Immature natural killer cell (primary cell): ENCODE measurements around the gene PWP1. TPM values are rescaled to one million over a fixed set of nuclear protein-coding genes. Genes with fewer than 3 reads are reported as not detected.
A peak's percentile ranks its signal among the peaks of the same experiment; 100 is the strongest.
"Not testable (repeated sequence)": the region's sequence is repeated elsewhere in the genome, so short reads cannot be mapped to it uniquely, and the experiment has no call there.

Experiments used
- DNase-seq, 3 donors: peaks; one replicate each; pipeline ENCODE4 v3.0.0; 2022; ENCODE audit warnings: mixed read lengths in 1 of 3
- H3K27ac Mint-ChIP-seq, 6 donors: one replicate each; pipeline ENCODE4 v1.8.0; 2020; ENCODE audit warnings: mixed read lengths in 6 of 6, mild to moderate bottlenecking in 5 of 6, inconsistent platforms in 4 of 6, moderate library complexity in 3 of 6
- H3K27me3 Mint-ChIP-seq, 3 donors: one replicate each; pipeline ENCODE4 v1.8.0; 2020 to 2021; ENCODE audit warnings: low read depth in 3 of 3, mild to moderate bottlenecking in 3 of 3, mixed read lengths in 3 of 3, moderate library complexity in 3 of 3, inconsistent platforms in 1 of 3
- H3K36me3 Mint-ChIP-seq, 3 donors: one replicate each; pipeline ENCODE4 v1.8.0; 2020; ENCODE audit warnings: mixed read lengths in 3 of 3, inconsistent platforms in 2 of 3, mild to moderate bottlenecking in 2 of 3
- H3K4me1 Mint-ChIP-seq, 2 donors: one replicate each; pipeline ENCODE4 v1.8.0; 2020; ENCODE audit warnings: inconsistent platforms in 2 of 2, mild to moderate bottlenecking in 2 of 2, mixed read lengths in 2 of 2, moderate library complexity in 1 of 2
- H3K4me3 Mint-ChIP-seq, 5 donors: one replicate each; pipeline ENCODE4 v1.8.0; 2020; ENCODE audit warnings: mild to moderate bottlenecking in 5 of 5, mixed read lengths in 5 of 5, inconsistent platforms in 3 of 5, moderate library complexity in 3 of 5
- H3K9me3 Mint-ChIP-seq, 6 donors: one replicate each; pipeline ENCODE4 v1.8.0; 2020; ENCODE audit warnings: mild to moderate bottlenecking in 6 of 6, mixed read lengths in 6 of 6, inconsistent platforms in 4 of 6, moderate library complexity in 3 of 6
- polyA plus RNA-seq, 3 donors: library from polyadenylated mRNA; unstranded; fragments of 300-500 nt; fragmentation: Illumina TruSeq; gene quantifications; one replicate each; pipeline ENCODE4 v1.2.3, GENCODE V29; 2021

Gene PWP1
- polyA plus RNA-seq, 3 donors from 2014 or later, result 65.3 to 90.6 (median 70.0) TPM

DNA sequence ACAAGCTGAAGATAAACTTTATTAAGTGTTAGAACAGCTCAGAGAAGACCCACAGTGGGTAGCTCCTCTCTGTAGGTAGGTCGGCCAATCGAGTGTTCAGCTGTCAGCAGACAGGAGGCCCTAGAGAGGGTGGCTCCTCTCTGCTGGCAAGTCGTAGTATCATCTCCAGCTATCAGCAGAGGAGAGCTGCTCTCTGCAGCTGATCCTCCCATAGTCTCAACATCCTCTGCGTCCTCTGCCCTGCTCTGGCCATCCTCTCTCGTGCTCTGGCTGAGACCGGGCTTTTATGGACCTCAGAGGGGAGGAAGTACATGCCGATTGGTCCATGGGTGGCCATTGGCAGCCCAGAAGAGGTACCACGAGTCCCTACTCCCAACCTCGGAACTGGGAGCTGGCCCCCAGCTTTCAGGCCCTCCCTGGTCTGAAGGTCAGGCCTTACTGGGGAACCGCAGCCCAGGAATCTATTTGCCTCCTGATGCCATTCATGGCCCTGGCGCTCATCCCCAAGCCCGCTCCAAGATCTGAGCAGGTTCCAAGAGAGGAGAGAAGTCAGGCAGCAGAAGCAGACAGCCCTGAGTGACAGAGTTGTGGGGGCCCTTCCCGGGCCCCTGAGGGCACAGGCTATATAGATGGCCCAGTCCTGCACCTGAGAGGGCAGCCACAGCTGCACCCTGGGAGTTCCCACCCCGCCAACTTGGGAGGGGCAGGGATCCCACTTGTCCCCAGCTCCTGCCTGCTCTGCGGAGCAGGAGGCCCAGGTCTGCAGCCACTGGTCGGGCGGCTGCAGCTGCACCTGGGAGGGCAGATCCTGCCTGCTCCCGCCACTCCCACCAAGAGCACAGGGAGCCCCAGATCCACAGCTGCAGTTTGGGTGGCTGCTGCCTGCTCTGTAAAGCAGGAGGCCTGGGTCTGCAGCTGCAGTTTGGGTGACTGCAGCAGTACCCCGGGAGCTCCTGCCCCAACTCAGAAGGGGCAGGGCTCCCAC, 3.5 kb upstream of the PWP1 start:
- no peaks in the 10 kb centered on the region for H3K9me3 Mint-ChIP-seq
- no peaks in the 10 kb centered on the region for H3K36me3 Mint-ChIP-seq
- peaks cover 27 to 29% of the 10 kb centered on the region in 2 donors for H3K4me1 Mint-ChIP-seq
- no peak overlapping the region for H3K4me3 Mint-ChIP-seq
- peaks cover 9 to 13% (median 12%) of the 10 kb centered on the region in 3 donors for H3K27me3 Mint-ChIP-seq
- no peak for DNase-seq
- no peak overlapping the region for H3K27ac Mint-ChIP-seq

DNA sequence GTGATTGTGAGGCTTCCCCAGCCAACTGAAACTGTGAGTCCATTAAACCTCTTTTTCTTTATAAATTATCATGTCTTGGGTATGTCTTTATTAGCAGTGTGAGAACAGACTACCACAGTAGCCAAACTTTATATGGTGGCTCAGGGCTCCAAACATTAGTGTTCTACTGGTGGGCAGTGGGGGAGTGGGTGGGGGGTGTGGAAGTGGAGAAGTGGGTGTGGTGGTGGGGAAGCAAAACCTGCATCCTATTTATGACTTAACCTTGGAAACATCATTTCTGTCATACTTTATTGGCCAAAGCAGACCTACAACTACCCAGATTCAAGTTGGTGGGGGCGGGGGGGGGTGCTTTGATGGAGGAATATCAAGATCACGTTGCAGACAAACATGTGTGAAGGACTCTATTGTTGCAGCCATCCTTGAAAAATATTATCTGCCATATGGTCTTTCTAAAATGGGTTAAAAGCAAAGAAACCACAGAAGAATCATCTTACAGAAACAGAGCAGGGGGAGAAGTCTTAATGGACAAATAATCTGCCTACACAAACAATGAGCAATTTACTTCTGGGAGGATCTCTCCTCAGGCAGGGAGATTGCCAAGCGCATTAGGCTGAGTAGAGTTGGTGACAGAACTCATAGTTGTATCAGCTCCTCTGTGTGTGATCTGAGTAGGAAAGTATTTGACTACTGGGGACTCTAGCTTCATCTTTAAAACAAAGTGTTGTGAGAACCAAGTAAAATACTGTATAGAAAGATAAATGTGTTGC, 1.4 kb upstream of the PWP1 start:
- Mint-ChIP-seq H3K27me3 (peaks cover 7 to 9% (median 8%) of the 10 kb centered on the region in 3 donors), H3K9me3 (no peaks in the 10 kb centered on the region), H3K36me3 (peaks cover 0 to 11% (median 8%) of the 10 kb centered on the region in 3 donors), H3K4me3 (peak overlapping the region; percentile 65 to 99 (median 97)), H3K4me1 (peaks cover 31 to 42% of the 10 kb centered on the region in 2 donors), H3K27ac (peak overlapping the region; percentile 94 to 98 (median 96))
- DNase-seq, result no peak

DNA sequence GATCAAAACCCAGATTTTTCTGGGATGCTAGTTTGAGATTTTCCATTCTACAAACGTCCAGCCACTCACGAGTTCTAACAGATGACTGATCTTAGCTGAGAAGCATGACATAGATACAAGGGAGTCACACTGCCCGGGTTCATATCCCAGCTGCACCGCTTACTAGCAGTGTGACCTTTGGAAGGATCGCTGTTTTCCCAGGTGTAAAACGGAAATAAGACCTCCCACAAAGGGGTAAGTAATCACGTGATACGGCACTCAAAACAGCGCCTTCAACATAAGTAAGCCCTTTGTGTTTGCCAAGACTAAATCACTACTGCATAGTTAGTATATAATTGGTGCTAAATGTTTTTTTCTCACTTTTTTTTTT, 624 bp upstream of the PWP1 start:
- Mint-ChIP-seq H3K9me3 (no peaks in the 10 kb centered on the region), H3K27ac (peak overlapping the region; percentile 94 to 98 (median 96)), H3K27me3 (peaks cover 6 to 8% (median 7%) of the 10 kb centered on the region in 3 donors), H3K36me3 (peaks cover 6 to 18% (median 13%) of the 10 kb centered on the region in 3 donors), H3K4me3 (peak overlapping the region; percentile 95 to 99 (median 98)), H3K4me1 (peaks cover 31 to 42% of the 10 kb centered on the region in 2 donors)
- DNase-seq, result peak in 1 of 3 donors; percentile 15

DNA sequence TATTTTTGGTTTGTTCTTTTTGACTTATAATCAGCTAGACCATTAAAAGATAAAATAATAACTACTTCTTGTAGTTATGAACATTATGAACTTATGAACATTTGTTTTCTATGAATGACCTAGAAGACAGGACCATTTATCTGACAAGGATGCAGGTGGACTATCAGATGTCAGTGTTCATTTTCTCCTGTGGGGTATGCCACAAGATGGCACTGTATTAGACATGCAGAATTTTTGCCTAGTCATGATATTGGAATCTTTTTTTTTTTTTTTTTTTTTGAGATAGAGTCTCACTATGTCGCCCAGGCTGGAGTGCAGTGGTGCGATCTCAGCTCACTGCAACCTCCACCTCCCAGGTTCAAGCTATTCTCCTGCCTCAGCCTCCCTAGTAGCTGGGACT, 10.2 kb downstream of the PWP1 start:
- H3K36me3 Mint-ChIP-seq, result peaks cover 40 to 49% (median 44%) of the 10 kb centered on the region in 3 donors
- not testable (repeated sequence) for H3K4me1 Mint-ChIP-seq, H3K27me3 Mint-ChIP-seq, H3K4me3 Mint-ChIP-seq, H3K27ac Mint-ChIP-seq, H3K9me3 Mint-ChIP-seq, DNase-seq

DNA sequence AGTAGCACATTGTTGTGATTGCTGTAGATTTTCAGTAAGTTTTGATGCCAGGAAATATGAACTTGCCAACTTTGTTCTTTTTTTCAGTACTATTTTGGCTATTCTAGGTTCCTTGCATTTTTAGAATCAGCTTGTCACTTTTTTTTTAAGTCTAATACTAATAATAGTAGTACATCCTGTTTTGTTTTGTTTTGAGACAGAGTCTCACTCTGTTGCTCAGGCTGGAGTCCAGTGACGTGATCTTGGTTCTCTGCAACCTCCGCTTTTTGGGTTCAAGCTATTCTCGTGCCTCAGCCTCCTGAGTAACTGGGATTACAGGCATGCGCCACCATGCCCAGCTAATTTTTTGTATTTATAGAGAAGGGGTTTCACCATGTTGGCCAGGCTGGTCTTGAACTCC, 16.5 kb downstream of the PWP1 start:
- Mint-ChIP-seq H3K9me3 (no peaks in the 10 kb centered on the region), H3K4me3 (no peak overlapping the region), H3K27ac (no peak overlapping the region), H3K27me3 (no peaks in the 10 kb centered on the region), H3K36me3 (peaks cover 41 to 79% (median 65%) of the 10 kb centered on the region in 3 donors), H3K4me1 (peaks cover 2 to 5% of the 10 kb centered on the region in 2 donors)
- DNase-seq, result no peak

DNA sequence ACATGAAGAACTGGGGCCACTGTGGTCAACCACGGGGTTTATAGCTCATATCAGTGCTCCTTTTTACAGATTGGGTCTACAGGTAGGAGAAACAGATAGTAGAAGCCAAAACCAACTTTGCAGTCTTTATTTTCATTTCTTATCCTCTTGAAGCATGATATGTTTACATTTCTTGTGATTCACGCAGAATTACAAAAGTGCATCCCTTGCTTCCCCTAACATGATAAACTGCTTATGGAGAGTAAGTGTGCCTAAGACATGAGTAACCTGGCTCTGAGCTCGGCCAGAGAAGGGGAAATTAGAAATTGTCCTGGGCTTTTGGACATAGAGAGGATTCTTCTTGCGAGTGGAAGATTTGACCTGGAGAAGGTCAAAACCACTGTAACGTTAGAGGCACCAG, 18.4 kb downstream of the PWP1 start:
- Mint-ChIP-seq H3K27ac (no peak overlapping the region), H3K9me3 (no peaks in the 10 kb centered on the region), H3K27me3 (no peaks in the 10 kb centered on the region), H3K4me3 (no peak overlapping the region), H3K4me1 (peaks cover 3 to 10% of the 10 kb centered on the region in 2 donors), H3K36me3 (peaks cover 52 to 90% (median 72%) of the 10 kb centered on the region in 3 donors)
- DNase-seq, result no peak

DNA sequence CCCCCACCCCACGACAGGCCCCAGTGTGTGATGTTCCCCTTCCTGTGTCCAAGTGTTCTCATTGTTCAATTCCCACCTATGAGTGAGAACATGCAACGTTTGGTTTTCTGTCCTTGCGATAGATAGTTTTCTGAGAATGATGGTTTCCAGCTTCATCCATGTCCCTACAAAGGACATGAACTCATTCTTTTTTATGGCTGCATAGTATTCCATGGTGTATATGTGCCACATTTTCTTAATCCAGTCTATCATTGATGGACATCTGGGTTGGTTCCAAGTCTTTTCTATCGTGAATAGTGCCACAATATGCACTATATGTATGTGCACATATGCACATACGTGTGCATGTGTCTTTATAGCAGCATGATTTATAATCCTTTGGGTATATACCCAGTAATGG, 19.9 kb downstream of the PWP1 start:
- not testable (repeated sequence) for DNase-seq, H3K27ac Mint-ChIP-seq, H3K27me3 Mint-ChIP-seq, H3K4me3 Mint-ChIP-seq, H3K9me3 Mint-ChIP-seq
- Mint-ChIP-seq H3K4me1 (peaks cover 3 to 10% of the 10 kb centered on the region in 2 donors), H3K36me3 (peaks cover 42 to 85% (median 62%) of the 10 kb centered on the region in 3 donors)

DNA sequence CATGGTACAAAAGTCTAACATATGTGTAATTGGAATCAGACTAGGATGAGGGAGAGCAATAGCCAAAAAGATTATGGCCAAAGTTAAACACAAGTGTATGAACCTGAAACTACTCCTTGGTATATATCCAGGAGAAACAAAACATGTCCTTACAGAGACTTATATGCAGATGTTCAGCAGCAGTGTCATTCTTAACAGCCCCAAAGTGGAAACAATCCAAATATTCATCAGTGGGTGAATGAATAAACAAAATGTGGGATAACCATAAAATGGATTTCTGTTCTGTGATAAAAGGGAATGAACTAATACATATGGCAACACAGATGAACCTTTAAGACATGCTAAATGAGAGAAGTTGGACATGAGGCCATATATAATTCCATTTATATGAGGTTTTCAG, 30.2 kb downstream of the PWP1 start:
- Mint-ChIP-seq H3K27ac (no peak overlapping the region), H3K36me3 (peaks cover 25 to 38% (median 29%) of the 10 kb centered on the region in 3 donors), H3K27me3 (no peaks in the 10 kb centered on the region), H3K4me1 (no peaks in the 10 kb centered on the region), H3K9me3 (no peaks in the 10 kb centered on the region), H3K4me3 (no peak overlapping the region)
- no peak for DNase-seq

DNA sequence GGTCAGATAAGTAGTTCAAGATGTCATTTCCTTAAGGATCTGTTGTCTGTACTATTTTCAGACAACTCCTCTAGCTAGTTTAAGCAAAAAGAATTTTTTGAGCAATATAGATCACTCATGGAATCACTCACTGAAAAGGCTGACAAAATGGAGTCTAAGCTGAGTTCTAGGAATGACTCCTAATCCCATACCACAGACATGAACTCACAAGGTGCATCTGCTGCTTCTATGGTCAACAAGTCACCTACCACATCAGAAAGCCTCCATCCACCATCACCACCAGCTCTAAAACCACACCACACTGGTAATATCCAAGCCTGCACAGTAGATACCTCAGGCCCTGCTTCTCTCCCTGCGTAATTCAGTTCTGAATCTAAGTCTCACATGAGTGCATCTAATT, 33.0 kb downstream of the PWP1 start:
- Mint-ChIP-seq H3K27me3 (peaks cover 0 to 1% (median 0%) of the 10 kb centered on the region in 3 donors), H3K4me1 (no peaks in the 10 kb centered on the region), H3K36me3 (peaks cover 12 to 22% (median 13%) of the 10 kb centered on the region in 3 donors), H3K4me3 (no peak overlapping the region), H3K9me3 (no peaks in the 10 kb centered on the region), H3K27ac (no peak overlapping the region)
- DNase-seq, result no peak

DNA sequence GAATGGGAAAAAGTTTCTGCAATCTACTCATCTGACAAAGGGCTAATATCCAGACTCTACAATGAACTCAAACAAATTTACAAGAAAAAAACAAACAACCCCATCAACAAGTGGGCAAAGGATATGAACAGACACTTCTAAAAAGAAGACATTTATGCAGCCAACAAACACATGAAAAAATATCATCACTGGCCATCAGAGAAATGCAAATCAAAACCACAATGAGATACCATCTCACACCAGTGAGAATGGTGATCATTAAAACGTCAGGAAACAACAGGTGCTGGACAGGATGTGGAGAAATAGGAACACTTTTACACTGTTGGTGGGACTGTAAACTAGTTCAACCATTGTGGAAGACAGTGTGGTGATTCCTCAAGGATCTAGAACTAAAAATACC, 41.7 kb downstream of the PWP1 start:
- not testable (repeated sequence) for H3K4me1 Mint-ChIP-seq, DNase-seq, H3K9me3 Mint-ChIP-seq, H3K4me3 Mint-ChIP-seq, H3K27me3 Mint-ChIP-seq
- Mint-ChIP-seq H3K36me3 (peaks cover 5 to 11% (median 7%) of the 10 kb centered on the region in 3 donors), H3K27ac (peak overlapping the region in 1 of 6 donors; percentile 29)

DNA sequence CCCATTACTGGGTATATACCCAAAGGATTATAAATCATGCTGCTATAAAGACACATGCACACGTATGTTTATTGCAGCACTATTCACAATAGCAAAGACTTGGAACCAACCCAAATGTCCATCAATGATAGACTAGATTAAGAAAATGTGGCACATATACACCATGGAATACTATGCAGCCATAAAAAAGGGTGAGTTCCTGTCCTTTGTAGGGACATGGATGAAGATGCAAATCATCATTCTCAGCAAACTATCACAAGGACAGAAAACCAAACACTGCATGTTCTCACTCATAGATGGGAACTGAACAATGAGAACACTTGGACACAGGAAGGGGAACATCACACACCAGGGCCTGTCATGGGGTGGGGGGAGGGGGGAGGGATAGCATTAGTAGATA, 42.1 kb downstream of the PWP1 start:
- DNase-seq, H3K27me3 Mint-ChIP-seq, H3K9me3 Mint-ChIP-seq, H3K4me1 Mint-ChIP-seq, H3K27ac Mint-ChIP-seq, H3K4me3 Mint-ChIP-seq: not testable (repeated sequence)
- peaks cover 5 to 14% (median 7%) of the 10 kb centered on the region in 3 donors for H3K36me3 Mint-ChIP-seq

DNA sequence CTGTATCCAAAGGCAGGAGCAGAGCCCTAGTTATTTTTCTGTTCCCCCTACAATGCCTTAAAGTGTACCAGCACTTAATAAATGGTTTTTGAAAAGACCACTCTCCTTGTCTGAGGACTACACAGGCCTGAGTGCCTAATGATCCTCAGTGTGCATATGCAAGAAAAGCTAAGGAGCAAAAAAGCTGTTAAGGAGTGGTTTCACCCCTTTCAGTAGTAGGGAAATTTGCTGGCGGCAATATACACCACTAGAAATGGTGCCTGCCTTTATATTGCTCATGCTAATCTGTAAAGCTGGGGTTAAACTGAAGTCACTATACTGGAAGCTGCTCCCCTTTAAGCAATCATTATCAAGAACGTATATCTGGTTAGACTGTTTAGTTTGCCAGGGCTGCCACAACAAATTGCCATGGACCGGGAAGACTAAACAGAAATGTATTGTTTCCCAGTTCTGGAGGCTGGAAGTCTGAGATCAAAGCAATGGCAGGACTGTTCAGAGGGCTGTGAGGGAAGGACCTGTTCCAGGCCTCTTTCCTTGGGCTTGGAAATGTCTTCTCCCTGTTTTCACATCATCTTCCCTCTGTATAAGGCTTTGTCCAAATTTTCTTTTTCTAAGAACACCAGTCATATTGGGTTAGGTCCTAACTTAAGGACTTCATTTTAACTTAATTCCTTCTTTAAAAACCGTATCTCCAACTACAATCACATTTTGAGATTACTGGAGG, 45.2 kb downstream of the PWP1 start:
- peaks cover 0 to 2% of the 10 kb centered on the region in 2 donors for H3K4me1 Mint-ChIP-seq
- peak overlapping the region in 1 of 6 donors; percentile 56 for H3K27ac Mint-ChIP-seq

DNA sequence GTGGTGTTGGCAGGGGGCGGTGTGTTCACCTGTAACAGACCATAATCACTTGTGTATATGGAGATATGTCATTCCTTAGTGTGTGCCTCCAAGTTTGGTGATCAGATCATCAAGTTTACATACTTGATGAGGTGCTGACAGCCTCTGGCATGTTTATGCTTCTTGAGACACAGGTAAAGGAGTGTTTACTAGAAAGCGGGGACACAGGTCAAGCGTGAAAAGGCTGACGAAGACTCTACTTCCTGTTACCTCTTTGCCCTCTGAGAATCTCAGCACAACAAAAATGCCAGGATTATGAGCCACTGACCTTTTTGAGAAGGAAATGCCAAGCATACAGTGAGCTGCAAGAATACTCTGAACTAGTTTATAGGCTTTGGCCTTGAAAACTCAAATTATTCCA, 45.8 kb downstream of the PWP1 start:
- no peak for DNase-seq
- Mint-ChIP-seq H3K9me3 (no peaks in the 10 kb centered on the region), H3K36me3 (peaks cover 14 to 33% (median 19%) of the 10 kb centered on the region in 3 donors), H3K27me3 (peaks cover 0 to 3% (median 0%) of the 10 kb centered on the region in 3 donors), H3K27ac (peak overlapping the region in 2 of 6 donors; percentile 16 to 28), H3K4me1 (peaks cover 2 to 5% of the 10 kb centered on the region in 2 donors), H3K4me3 (no peak overlapping the region)

More for the DNA sequence above, 45.2 kb downstream of the PWP1 start:
- Mint-ChIP-seq H3K9me3 (no peaks in the 10 kb centered on the region), H3K4me3 (no peak overlapping the region), H3K36me3 (peaks cover 10 to 28% (median 14%) of the 10 kb centered on the region in 3 donors), H3K27me3 (no peaks in the 10 kb centered on the region)
- no peak for DNase-seq
